K562 (cell line): ENCODE measurements around the gene SMG9. TPM values are rescaled to one million over a fixed set of nuclear protein-coding genes. Genes with fewer than 3 reads are reported as not detected.
A peak's percentile ranks its signal among the peaks of the same experiment; 100 is the strongest.

Source experiments
- BMI1 ChIP-seq: fragments of 150-350 bp; IDR thresholded peaks from 2 replicates; pipeline ENCODE4 v1.6.1; 2014; ENCODE audit warnings: low read length
- EHMT2 ChIP-seq: fragments of 450-650 bp; IDR thresholded peaks from 2 replicates; pipeline ENCODE4 v1.6.1; 2018; ENCODE audit warnings: antibody characterized with exemption
- MXI1 ChIP-seq: IDR thresholded peaks from 2 replicates; pipeline ENCODE4 v1.6.1; 2011; ENCODE audit warnings: low read depth, mild to moderate bottlenecking, improper control_type of control experiment, low read length
- NFYB ChIP-seq: IDR thresholded peaks from 2 replicates; pipeline ENCODE4 v1.6.1; 2011; ENCODE audit warnings: mild to moderate bottlenecking, moderate library complexity; ENCODE audit not compliant: insufficient read length; ENCODE audit errors: extremely low read depth
- RB1 ChIP-seq: fragments of 450-650 bp; IDR thresholded peaks from 2 replicates; pipeline ENCODE4 v1.6.1; 2017; ENCODE audit warnings: low read depth, mild to moderate bottlenecking
- RBM39 ChIP-seq: fragments of 200-400 bp; formaldehyde crosslinking; optimal IDR thresholded peaks from 2 replicates; pipeline ENCODE3; 2018; ENCODE audit warnings: low read depth, low read length
- RFX7 ChIP-seq: fragments of 250-450 bp; sonication (Bioruptor Pico); IDR thresholded peaks from 2 replicates; pipeline ENCODE4 v1.5.1; 2021; ENCODE audit warnings: mild to moderate bottlenecking
- SMARCC2 ChIP-seq: fragments of 450-650 bp; IDR thresholded peaks from 2 replicates; pipeline ENCODE4 v1.6.1; 2017; ENCODE audit warnings: antibody characterized with exemption, moderate library complexity, mild to moderate bottlenecking, low read depth
- TEAD2 ChIP-seq: fragments of 450-650 bp; IDR thresholded peaks from 2 replicates; pipeline ENCODE4 v1.6.1; 2016; ENCODE audit warnings: missing genetic modification characterization, control low read depth, missing compliant biosample characterization
- YBX1 ChIP-seq: fragments of 450-650 bp; IDR thresholded peaks from 2 replicates; pipeline ENCODE4 v1.7.1; 2016; ENCODE audit warnings: mild to moderate bottlenecking
- ZNF444 ChIP-seq: fragments of 250-450 bp; sonication (Bioruptor Pico); IDR thresholded peaks from 2 replicates; pipeline ENCODE4 v1.4.0; 2020; ENCODE audit warnings: mild to moderate bottlenecking, moderate library complexity
- ZNF699 ChIP-seq: fragments of 250-450 bp; sonication (Bioruptor Pico); IDR thresholded peaks from 2 replicates; pipeline ENCODE4 v1.8.0; 2021; ENCODE audit warnings: mild to moderate bottlenecking, moderate library complexity; ENCODE audit not compliant: insufficient replicate concordance
- polyA plus RNA-seq, 8 experiments: library from polyadenylated mRNA; depleted of rRNA in 4 of 8; stranded (reverse) in 5 of 8; unstranded in 3 of 8; fragments of >200 nt; fragmentation: Nextera tagmentation in 2 of 8; fragmentation: Illumina TruSeq in 1 of 8; extraction: Ambion mirVana in 2 of 8; extraction: Trizol in 1 of 8; gene quantifications; 2 replicates each; pipeline versions ENCODE4 v1.2.1 to v1.2.3, GENCODE V29; 2011 to 2014; ENCODE audit warnings: inconsistent platforms in 1 of 8, missing spikeins in 1 of 8
- total RNA-seq, 7 experiments: library from RNA; depleted of rRNA in 6 of 7; stranded (reverse); fragments of >200 nt in 6 of 7; fragmentation: Illumina TruSeq in 2 of 7; extraction: Trizol in 2 of 7; gene quantifications; 2 replicates each; pipeline versions ENCODE4 v1.2.1 to v1.2.3, GENCODE V29; 2011 to 2021; ENCODE audit warnings: low replicate concordance in 1 of 7
- TF ChIP-seq, protein P1 (sequence below), 2 experiments: fragments of 450-650 bp in 1 of 2; sonication (generic) in 1 of 2; formaldehyde crosslinking in 1 of 2; IDR thresholded peaks; 2 replicates each; pipeline versions ENCODE4 v1.7.1 to v1.9.0; 2016 to 2022; ENCODE audit warnings: inconsistent platforms in 1 of 2, mild to moderate bottlenecking in 1 of 2, missing genetic modification reagents in 1 of 2
- TF ChIP-seq, protein P2 (sequence below): fragments of 250-450 bp; sonication (Bioruptor Pico); IDR thresholded peaks from 2 replicates; pipeline ENCODE4 v1.9.0; 2021; ENCODE audit warnings: mild to moderate bottlenecking
- TF ChIP-seq, protein P3 (sequence below): fragments of 450-650 bp; IDR thresholded peaks from 2 replicates; pipeline ENCODE4 v1.7.1; 2018; ENCODE audit warnings: mild to moderate bottlenecking, low read depth; ENCODE audit not compliant: partially characterized antibody

The SMG9 gene
- total and polyA plus RNA-seq, 9 of the 15 experiments (the other 6 are each of a cell fraction or from before 2014, with no cell fraction given): 1.7 to 79.7 (median 40.2) TPM

DNA sequence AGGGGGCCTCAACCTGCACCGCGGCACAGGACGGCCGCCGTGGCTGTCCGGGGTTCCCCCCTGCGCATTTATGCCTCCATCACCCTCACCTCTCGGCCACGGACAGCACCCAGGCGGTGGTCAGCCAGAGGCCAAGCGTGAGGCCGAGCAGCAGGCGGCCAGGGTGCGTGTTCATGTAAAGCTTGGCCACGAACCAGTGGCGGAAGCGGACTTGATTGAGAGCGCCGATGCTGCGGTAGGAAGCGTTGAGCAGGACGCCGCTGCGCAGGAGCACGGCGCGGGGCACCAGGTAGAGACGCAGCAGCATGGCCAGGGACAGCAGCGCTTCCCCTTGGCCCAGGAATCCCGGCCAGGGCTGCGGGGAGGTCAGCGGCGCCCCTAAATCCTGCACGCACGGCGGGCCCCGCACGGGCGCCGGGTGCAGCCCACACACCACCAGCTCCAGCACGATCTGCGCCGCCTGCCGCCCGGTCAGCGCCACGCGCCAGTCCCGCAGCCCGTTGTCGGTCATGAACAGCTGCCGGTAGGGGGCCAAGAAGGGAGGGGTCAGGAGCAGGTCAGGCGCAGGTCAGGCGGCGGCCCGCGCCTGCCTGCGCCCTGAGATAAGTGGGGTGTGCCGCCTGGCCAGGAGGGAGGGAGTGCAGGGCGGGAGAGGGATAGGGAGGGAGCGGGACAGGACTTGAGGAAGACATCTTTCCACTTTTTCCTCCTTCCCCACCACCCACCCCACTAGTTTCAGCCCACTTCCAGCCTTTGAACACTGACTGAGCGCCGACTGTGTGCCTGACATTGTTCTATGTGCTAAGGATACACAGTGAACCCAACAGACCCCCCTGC lies 19.6 kb upstream of the SMG9 start (continued):
- no peak for TF ChIP-seq RBM39
- TF ChIP-seq SMARCC2: peak; percentile 71; the same call in 1 of the 2 replicates
- TF ChIP-seq ZNF699 (CRISPR knock-in tag): no peak
- TF ChIP-seq NFYB: no peak
- TF ChIP-seq, protein P1, sequence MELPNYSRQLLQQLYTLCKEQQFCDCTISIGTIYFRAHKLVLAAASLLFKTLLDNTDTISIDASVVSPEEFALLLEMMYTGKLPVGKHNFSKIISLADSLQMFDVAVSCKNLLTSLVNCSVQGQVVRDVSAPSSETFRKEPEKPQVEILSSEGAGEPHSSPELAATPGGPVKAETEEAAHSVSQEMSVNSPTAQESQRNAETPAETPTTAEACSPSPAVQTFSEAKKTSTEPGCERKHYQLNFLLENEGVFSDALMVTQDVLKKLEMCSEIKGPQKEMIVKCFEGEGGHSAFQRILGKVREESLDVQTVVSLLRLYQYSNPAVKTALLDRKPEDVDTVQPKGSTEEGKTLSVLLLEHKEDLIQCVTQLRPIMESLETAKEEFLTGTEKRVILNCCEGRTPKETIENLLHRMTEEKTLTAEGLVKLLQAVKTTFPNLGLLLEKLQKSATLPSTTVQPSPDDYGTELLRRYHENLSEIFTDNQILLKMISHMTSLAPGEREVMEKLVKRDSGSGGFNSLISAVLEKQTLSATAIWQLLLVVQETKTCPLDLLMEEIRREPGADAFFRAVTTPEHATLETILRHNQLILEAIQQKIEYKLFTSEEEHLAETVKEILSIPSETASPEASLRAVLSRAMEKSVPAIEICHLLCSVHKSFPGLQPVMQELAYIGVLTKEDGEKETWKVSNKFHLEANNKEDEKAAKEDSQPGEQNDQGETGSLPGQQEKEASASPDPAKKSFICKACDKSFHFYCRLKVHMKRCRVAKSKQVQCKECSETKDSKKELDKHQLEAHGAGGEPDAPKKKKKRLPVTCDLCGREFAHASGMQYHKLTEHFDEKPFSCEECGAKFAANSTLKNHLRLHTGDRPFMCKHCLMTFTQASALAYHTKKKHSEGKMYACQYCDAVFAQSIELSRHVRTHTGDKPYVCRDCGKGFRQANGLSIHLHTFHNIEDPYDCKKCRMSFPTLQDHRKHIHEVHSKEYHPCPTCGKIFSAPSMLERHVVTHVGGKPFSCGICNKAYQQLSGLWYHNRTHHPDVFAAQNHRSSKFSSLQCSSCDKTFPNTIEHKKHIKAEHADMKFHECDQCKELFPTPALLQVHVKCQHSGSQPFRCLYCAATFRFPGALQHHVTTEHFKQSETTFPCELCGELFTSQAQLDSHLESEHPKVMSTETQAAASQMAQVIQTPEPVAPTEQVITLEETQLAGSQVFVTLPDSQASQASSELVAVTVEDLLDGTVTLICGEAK (IDR thresholded peaks at IDR 0.05): no peak
- TF ChIP-seq, protein P1 (CRISPR knock-in tag; IDR thresholded peaks at IDR 0.05): no peak
- peak; percentile 98 for TF ChIP-seq RB1
- no peak for TF ChIP-seq BMI1
- peak; percentile 92 for TF ChIP-seq MXI1
- no peak for TF ChIP-seq YBX1
- TF ChIP-seq RFX7 (CRISPR knock-in tag): no peak
- TF ChIP-seq ZNF444 (CRISPR knock-in tag): no peak
- TF ChIP-seq, protein P2, sequence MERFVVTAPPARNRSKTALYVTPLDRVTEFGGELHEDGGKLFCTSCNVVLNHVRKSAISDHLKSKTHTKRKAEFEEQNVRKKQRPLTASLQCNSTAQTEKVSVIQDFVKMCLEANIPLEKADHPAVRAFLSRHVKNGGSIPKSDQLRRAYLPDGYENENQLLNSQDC (CRISPR knock-in tag): no peak
- TF ChIP-seq, protein P3, sequence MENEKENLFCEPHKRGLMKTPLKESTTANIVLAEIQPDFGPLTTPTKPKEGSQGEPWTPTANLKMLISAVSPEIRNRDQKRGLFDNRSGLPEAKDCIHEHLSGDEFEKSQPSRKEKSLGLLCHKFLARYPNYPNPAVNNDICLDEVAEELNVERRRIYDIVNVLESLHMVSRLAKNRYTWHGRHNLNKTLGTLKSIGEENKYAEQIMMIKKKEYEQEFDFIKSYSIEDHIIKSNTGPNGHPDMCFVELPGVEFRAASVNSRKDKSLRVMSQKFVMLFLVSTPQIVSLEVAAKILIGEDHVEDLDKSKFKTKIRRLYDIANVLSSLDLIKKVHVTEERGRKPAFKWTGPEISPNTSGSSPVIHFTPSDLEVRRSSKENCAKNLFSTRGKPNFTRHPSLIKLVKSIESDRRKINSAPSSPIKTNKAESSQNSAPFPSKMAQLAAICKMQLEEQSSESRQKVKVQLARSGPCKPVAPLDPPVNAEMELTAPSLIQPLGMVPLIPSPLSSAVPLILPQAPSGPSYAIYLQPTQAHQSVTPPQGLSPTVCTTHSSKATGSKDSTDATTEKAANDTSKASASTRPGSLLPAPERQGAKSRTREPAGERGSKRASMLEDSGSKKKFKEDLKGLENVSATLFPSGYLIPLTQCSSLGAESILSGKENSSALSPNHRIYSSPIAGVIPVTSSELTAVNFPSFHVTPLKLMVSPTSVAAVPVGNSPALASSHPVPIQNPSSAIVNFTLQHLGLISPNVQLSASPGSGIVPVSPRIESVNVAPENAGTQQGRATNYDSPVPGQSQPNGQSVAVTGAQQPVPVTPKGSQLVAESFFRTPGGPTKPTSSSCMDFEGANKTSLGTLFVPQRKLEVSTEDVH: peak; percentile 67
- TF ChIP-seq TEAD2 (tag): no peak
- no peak for TF ChIP-seq EHMT2
